HUES6 (cell line): ENCODE measurements around the gene OSBPL6.
"Not testable (repeated sequence)": the region's sequence is repeated elsewhere in the genome, so short reads cannot be mapped to it uniquely, and the experiment has no call there.

Experiments used
- H3K27ac ChIP-seq: 2 replicates; pipeline ENCODE4 v1.7.0; 2013; ENCODE audit warnings: low read depth, mild to moderate bottlenecking, low read length, inconsistent platforms
- H3K27me3 ChIP-seq: 2 replicates; pipeline ENCODE4 v1.6.1; 2013; ENCODE audit warnings: low read length; ENCODE audit not compliant: control insufficient read depth, insufficient read depth
- H3K36me3 ChIP-seq: 2 replicates; pipeline ENCODE4 v1.6.1; 2013; ENCODE audit warnings: low read length; ENCODE audit not compliant: control insufficient read depth, insufficient read depth
- H3K4me1 ChIP-seq: 2 replicates; pipeline ENCODE4 v1.6.1; 2013; ENCODE audit warnings: low read length; ENCODE audit not compliant: control insufficient read depth, insufficient read depth
- H3K4me3 ChIP-seq: 2 replicates; pipeline ENCODE4 v1.5.1; 2013; ENCODE audit warnings: low read depth, low read length
- H3K9ac ChIP-seq: one replicate; pipeline ENCODE4 v1.6.1; 2013; ENCODE audit warnings: mild to moderate bottlenecking, low read length
- H3K9me3 ChIP-seq: 2 replicates; pipeline ENCODE4 v1.6.1; 2013; ENCODE audit warnings: low read depth, low read length; ENCODE audit not compliant: control insufficient read depth, insufficient read depth

OSBPL6 gene

DNA sequence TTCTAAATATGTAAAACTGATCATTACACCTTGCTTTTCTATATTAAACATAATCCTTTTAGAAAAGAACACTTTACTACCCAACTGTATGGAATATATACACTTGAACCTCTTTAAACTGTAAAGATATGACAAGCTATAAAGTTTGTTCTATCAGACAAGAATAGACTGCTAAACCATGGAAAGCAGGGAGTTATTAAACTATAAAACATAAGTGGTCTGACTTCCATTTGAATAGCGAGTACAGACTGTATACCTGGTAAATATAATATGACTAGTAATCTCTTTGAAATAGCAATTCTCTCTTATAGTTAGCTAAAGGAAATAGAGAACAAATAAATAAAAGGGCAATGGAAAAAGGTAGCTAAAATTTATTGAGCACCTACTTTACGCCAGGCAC is 131.0 kb downstream of the OSBPL6 start:
- H3K4me1 ChIP-seq: no peaks in the 10 kb centered on the region
- no peak overlapping the region for H3K27ac ChIP-seq
- H3K9me3 ChIP-seq: no peaks in the 10 kb centered on the region
- H3K36me3 ChIP-seq: no peaks in the 10 kb centered on the region
- H3K4me3 ChIP-seq: no peak overlapping the region
- no peak overlapping the region for H3K9ac ChIP-seq
- no peaks in the 10 kb centered on the region for H3K27me3 ChIP-seq

GRCh38 chr2:178327516-178327915 is 133.2 kb downstream of the OSBPL6 start:
- H3K27ac ChIP-seq: no peak overlapping the region
- no peaks in the 10 kb centered on the region for H3K9me3 ChIP-seq
- no peaks in the 10 kb centered on the region for H3K36me3 ChIP-seq
- H3K4me1 ChIP-seq: no peaks in the 10 kb centered on the region
- no peaks in the 10 kb centered on the region for H3K27me3 ChIP-seq
- no peak overlapping the region for H3K9ac ChIP-seq
- no peak overlapping the region for H3K4me3 ChIP-seq

DNA sequence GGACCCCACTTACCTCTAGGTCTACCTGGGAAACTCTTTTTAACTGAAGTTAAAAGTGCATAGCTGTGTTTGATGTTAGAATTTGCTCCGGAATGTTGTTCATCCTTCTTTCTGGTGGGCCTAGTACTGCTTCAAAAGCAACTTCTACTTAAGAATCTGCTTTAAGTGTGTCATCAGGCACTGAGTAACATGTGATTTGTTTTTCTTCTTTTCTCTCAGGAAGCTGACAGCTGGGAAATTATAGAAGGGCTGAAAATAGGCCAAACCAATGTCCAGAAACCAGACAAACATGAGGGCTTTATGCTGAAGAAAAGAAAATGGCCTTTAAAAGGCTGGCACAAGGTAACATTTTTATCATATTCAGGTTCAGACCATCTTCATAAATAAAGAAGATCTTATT is 133.7 kb downstream of the OSBPL6 start:
- Histone ChIP-seq H3K9ac (no peak overlapping the region), H3K4me1 (no peaks in the 10 kb centered on the region), H3K27ac (no peak overlapping the region), H3K9me3 (no peaks in the 10 kb centered on the region), H3K4me3 (no peak overlapping the region), H3K27me3 (no peaks in the 10 kb centered on the region), H3K36me3 (no peaks in the 10 kb centered on the region)

DNA sequence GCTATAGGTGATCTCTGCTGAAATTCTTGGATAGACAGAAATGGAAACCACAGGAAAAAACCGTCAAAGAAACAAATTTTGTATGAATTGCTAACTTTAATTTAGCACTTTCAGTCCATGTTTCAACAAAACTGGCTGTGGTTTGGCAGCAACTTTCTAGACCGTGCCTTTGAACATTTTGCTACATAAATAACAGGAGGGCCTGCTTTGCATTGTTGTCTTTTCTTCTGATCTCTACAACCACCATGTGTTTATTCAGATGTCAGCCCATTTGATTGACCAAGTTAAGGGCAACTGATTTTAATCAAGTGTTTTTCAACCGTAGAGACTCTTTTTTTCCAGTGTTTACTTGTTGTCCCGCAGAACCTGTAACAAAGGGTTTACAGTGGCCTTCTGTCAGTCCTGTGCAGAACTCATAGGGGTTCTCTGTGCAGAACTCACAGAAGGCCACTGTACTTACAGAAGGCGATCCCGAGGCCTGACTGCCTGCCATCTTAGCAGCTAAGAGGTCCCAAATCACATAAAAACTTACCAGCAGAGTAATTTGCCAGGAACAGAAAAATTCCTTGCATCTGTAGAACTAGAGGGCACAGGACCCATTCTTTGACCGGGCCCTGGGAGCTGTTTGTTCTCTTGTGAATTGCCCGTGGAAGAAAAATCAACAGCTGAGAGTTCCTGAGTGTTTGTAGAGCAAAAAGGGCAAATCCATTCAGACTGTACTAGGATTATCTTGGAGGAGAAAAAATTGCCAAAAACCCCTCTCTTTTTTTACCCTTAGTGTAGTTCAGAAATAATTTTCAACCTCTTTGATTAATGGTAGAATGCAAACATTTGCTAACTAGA is 136.1 kb downstream of the OSBPL6 start:
- no peaks in the 10 kb centered on the region for H3K27me3 ChIP-seq
- no peaks in the 10 kb centered on the region for H3K9me3 ChIP-seq
- H3K36me3 ChIP-seq: no peaks in the 10 kb centered on the region
- no peak overlapping the region for H3K9ac ChIP-seq
- H3K27ac ChIP-seq: no peak overlapping the region
- no peaks in the 10 kb centered on the region for H3K4me1 ChIP-seq
- H3K4me3 ChIP-seq: no peak overlapping the region

GRCh38 chr2:178331474-178332432 is 137.4 kb downstream of the OSBPL6 start:
- Histone ChIP-seq H3K9ac (no peak overlapping the region), H3K4me1 (no peaks in the 10 kb centered on the region), H3K9me3 (no peaks in the 10 kb centered on the region), H3K27me3 (no peaks in the 10 kb centered on the region), H3K4me3 (no peak overlapping the region), H3K36me3 (0 out of 2 replicates have a peak, but pooled peaks cover 3% of the 10 kb centered on the region), H3K27ac (no peak overlapping the region)

- no peaks in the 10 kb centered on the region for H3K9me3 ChIP-seq
- 0 out of 2 replicates have a peak, but pooled peaks cover 3% of the 10 kb centered on the region for H3K36me3 ChIP-seq
- no peak overlapping the region for H3K27ac ChIP-seq
- no peak overlapping the region for H3K4me3 ChIP-seq
- H3K9ac ChIP-seq: no peak overlapping the region
- H3K4me1 ChIP-seq: no peaks in the 10 kb centered on the region
- H3K27me3 ChIP-seq: no peaks in the 10 kb centered on the region
Observed at GRCh38 chr2:178333851-178334250, 139.5 kb downstream of the OSBPL6 start.

GRCh38 chr2:178335230-178335629 is 140.9 kb downstream of the OSBPL6 start:
- Histone ChIP-seq H3K4me3 (no peak overlapping the region), H3K27ac (no peak overlapping the region), H3K27me3 (no peaks in the 10 kb centered on the region), H3K9ac (no peak overlapping the region), H3K4me1 (no peaks in the 10 kb centered on the region), H3K36me3 (0 out of 2 replicates have a peak, but pooled peaks cover 3% of the 10 kb centered on the region), H3K9me3 (no peaks in the 10 kb centered on the region)

DNA sequence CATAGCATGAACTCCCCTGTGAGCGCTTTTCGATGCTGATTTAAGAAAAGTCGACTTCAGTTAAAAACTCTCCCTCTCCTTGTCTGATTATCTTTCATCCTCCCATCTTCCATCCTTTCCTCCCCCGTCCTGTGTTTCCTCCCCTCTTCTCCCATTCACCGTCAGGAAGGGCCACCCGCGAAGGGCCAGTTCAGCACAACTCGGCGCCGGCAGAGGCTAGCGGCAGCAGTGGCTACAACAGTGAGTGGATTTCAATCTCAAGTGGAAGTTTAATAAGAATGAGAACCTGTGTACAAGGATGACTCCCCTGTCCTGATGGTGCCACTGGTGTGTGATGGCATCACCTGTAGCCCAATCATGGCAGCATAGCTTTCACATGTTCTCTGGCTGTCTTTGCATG is 149.8 kb downstream of the OSBPL6 start:
- H3K9me3 ChIP-seq: no peaks in the 10 kb centered on the region
- no peaks in the 10 kb centered on the region for H3K4me1 ChIP-seq
- no peaks in the 10 kb centered on the region for H3K36me3 ChIP-seq
- no peak overlapping the region for H3K27ac ChIP-seq
- H3K4me3 ChIP-seq: no peak overlapping the region
- no peaks in the 10 kb centered on the region for H3K27me3 ChIP-seq
- no peak overlapping the region for H3K9ac ChIP-seq

GRCh38 chr2:178345951-178346350 is 151.6 kb downstream of the OSBPL6 start:
- H3K4me1 ChIP-seq: no peaks in the 10 kb centered on the region
- H3K27me3 ChIP-seq: no peaks in the 10 kb centered on the region
- no peaks in the 10 kb centered on the region for H3K36me3 ChIP-seq
- H3K9me3 ChIP-seq: no peaks in the 10 kb centered on the region
- no peak overlapping the region for H3K27ac ChIP-seq
- H3K4me3 ChIP-seq: no peak overlapping the region
- no peak overlapping the region for H3K9ac ChIP-seq

GRCh38 chr2:178350051-178350450 is 155.7 kb downstream of the OSBPL6 start:
- Histone ChIP-seq H3K4me3 (no peak overlapping the region), H3K36me3 (no peaks in the 10 kb centered on the region), H3K9me3 (no peaks in the 10 kb centered on the region), H3K4me1 (peaks cover 5% of the 10 kb centered on the region; the same call in 1 of the 2 replicates), H3K27me3 (no peaks in the 10 kb centered on the region), H3K27ac (no peak overlapping the region), H3K9ac (no peak overlapping the region)

DNA sequence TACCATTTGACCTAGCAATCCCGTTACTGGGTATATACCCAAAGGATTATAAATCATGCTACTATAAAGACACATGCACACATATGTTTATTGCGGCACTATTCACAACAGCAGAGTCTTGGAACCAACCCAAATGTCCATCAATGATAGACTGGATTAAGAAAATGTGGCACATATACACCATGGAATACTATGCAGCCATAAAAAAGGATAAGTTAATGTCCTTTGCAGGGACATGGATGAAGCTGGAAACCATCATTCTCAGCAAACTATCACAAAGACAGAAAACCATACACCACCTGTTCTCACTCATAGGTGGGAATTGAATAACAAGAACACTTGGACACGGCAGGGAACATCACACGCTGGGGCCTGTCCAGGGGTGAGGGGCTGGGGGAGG is 163.4 kb downstream of the OSBPL6 start:
- not testable (repeated sequence) for H3K4me3 ChIP-seq, H3K9ac ChIP-seq, H3K4me1 ChIP-seq, H3K36me3 ChIP-seq, H3K27ac ChIP-seq, H3K27me3 ChIP-seq, H3K9me3 ChIP-seq
